ENCODE measurements around the gene APOBEC3F. TPM values are rescaled to one million over a fixed set of nuclear protein-coding genes. Genes with fewer than 3 reads are reported as not detected.

The APOBEC3F gene
- 2.1 and 5.3 TPM in 2 replicates for total RNA-seq

GRCh38 chr22:39040538-39041296 is at the start of gene APOBEC3F:
Gene APOBEC3F, plus strand, starts transcription at chr22:39040864. Its CDS starts 97 bp downstream, at chr22:39040961.

GRCh38 chr22:39013942-39014722 is 26.5 kb upstream of the APOBEC3F start, which contains the start of gene APOBEC3C:
Gene APOBEC3C, plus strand, starts transcription at chr22:39014257. Its CDS starts 106 bp downstream, at chr22:39014363.

GRCh38 chr22:39077026-39077840 is 36.6 kb downstream of the APOBEC3F start, which contains the start of gene APOBEC3G:
Gene APOBEC3G, plus strand, starts transcription at chr22:39077275. Its CDS starts 87 bp downstream, at chr22:39077362.

GRCh38 chr22:39097098-39098020 is 56.7 kb downstream of the APOBEC3F start, which contains the start of gene APOBEC3H:
Gene APOBEC3H, plus strand, starts transcription at chr22:39097244. Its CDS starts 3,035 bp downstream, at chr22:39100279.

Other genes starting within 250 kb of the APOBEC3F start
- gene DNAL4, start 246.7 kb upstream of the APOBEC3F start, total RNA-seq, result 17.8 and 39.6 TPM in 2 replicates
- gene NPTXR, start 196.8 kb upstream of the APOBEC3F start, total RNA-seq, result 0.48 TPM in 1 of 2 replicates, not detected in the other
- 12.0 and 14.1 TPM in 2 replicates for gene CBX6, start 168.6 kb upstream of the APOBEC3F start, total RNA-seq
- 0.21 and 0.72 TPM in 2 replicates for gene APOBEC3A, start 83.3 kb upstream of the APOBEC3F start, total RNA-seq
- 0.72 TPM in 1 of 2 replicates, not detected in the other for gene APOBEC3B, start 58.5 kb upstream of the APOBEC3F start, total RNA-seq
- 5.8 and 13.4 TPM in 2 replicates for gene APOBEC3C, start 26.6 kb upstream of the APOBEC3F start, total RNA-seq
- gene APOBEC3D, start 19.7 kb upstream of the APOBEC3F start, total RNA-seq, result 0.24 and 0.43 TPM in 2 replicates
- 4.6 and 9.6 TPM in 2 replicates for gene APOBEC3G, start 36.4 kb downstream of the APOBEC3F start, total RNA-seq
- gene APOBEC3H, start 56.4 kb downstream of the APOBEC3F start, total RNA-seq, result 0.72 and 1.5 TPM in 2 replicates
- gene CBX7, start 111.8 kb downstream of the APOBEC3F start, total RNA-seq, result 0.48 and 2.6 TPM in 2 replicates
- 0.64 and 21.2 TPM in 2 replicates for gene PDGFB, start 204.1 kb downstream of the APOBEC3F start, total RNA-seq

Data from tracheal epithelial cell (primary cell).